ENCODE data around the gene MDC1.
A peak's percentile ranks its signal among the peaks of the same experiment; 100 is the strongest.
"Not testable (repeated sequence)": the region's sequence is repeated elsewhere in the genome, so short reads cannot be mapped to it uniquely, and the experiment has no call there.

MDC1 gene

DNA sequence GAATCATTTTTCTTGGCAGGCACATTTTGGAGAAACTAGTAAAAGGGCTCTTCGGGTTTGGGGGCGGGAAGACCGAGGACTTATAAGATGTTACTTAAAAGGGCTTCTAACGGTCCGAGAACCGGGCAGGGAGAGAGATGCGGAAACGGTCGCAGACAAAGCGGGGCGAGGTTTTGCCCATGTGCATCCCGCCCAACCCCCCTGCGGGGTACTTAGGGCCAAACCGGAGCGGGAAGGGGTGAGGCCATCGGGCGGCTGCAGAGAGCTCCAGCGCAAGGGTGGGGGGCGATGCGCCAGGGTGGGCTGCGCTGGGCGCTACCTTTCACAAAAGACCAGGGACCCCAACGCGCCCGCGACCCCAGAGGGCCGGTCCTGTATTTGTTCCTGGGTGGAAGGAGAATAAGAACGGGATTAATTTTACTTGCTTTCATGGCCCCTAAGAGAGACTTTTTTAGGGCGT, 3.7 kb upstream of the MDC1 start:
- TF ChIP-seq, protein P1, sequence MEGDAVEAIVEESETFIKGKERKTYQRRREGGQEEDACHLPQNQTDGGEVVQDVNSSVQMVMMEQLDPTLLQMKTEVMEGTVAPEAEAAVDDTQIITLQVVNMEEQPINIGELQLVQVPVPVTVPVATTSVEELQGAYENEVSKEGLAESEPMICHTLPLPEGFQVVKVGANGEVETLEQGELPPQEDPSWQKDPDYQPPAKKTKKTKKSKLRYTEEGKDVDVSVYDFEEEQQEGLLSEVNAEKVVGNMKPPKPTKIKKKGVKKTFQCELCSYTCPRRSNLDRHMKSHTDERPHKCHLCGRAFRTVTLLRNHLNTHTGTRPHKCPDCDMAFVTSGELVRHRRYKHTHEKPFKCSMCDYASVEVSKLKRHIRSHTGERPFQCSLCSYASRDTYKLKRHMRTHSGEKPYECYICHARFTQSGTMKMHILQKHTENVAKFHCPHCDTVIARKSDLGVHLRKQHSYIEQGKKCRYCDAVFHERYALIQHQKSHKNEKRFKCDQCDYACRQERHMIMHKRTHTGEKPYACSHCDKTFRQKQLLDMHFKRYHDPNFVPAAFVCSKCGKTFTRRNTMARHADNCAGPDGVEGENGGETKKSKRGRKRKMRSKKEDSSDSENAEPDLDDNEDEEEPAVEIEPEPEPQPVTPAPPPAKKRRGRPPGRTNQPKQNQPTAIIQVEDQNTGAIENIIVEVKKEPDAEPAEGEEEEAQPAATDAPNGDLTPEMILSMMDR (IDR thresholded peaks at IDR 0.05; ENCODE audit: borderline replicate concordance, control extremely low read depth, extremely low read depth, insufficient read depth, missing control alignments) = no peak
- in situ Hi-C loops (cut with MboI; ENCODE audit: low sequenced_read_pairs, unreplicated experiment) = no loop called here
- no peak for DNase-seq (ENCODE audit: low spot score)

DNA sequence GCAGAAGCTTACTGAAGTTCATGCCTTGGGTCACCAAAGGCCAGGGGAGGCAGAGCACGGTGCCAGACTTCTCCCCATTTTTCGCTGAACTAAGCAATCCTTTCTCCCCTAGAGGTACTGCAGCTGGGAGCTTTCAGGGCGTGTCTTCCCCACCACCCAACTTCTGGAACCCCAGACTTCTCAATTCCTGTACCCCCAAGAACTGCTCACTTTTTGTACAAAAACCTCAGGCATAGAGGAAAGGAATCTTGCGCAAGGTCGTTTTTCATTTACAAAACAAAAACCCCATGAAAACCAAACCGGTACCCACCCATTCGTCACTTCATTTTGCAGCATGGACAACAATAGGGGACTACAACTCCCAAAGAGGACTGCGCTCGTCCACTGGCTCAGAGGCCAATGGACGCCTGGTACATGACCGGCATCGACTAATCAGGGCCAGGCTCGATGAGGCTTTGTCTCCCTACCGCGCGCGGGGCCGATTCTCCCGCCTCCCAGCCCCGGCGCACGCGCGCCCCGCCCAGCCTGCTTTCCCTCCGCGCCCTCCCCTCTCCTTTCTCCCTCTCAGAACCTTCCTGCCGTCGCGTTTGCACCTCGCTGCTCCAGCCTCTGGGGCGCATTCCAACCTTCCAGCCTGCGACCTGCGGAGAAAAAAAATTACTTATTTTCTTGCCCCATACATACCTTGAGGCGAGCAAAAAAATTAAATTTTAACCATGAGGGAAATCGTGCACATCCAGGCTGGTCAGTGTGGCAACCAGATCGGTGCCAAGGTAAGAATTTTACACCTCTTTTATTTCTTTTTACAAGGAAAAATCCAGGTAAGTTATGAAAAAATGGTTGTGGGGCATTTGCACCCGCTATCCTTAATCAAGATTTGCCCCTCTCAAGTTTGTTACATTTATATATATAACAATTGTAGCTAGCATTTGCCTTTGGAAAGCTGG, 3.0 kb upstream of the MDC1 start, which contains the start of gene TUBB:
Gene TUBB, plus strand, starts transcription at position 562 of the 947 bp plus-strand sequence. Its CDS starts 155 bp downstream, at position 717.
- DNase-seq (ENCODE audit: low spot score) = peak; percentile 88
- TF ChIP-seq, protein P1 (IDR thresholded peaks at IDR 0.05; ENCODE audit: borderline replicate concordance, control extremely low read depth, extremely low read depth, insufficient read depth, missing control alignments) = no peak
- in situ Hi-C loops (cut with MboI; ENCODE audit: low sequenced_read_pairs, unreplicated experiment) = no loop called here

DNA sequence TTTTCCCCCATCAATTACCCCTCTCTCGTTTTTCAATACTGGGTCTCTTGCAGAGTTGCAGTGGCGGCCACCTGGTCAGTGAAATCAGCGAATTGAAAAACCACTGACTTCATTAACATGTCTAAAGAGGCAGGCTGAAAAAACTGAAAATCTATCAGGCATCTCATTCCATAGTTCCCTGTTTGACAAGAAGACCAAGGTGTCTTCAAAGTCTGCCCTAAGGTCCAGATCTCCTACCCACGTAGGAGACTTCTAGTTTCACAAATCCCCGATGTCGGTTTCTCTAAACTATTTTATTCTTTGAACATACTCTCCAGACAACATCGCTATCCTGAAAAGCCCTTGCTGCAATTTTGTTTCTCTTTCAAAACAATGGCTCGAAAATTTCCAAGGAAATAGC, 2.3 kb upstream of the MDC1 start:
- no peak for DNase-seq (ENCODE audit: low spot score)
- TF ChIP-seq, protein P1 (IDR thresholded peaks at IDR 0.05; ENCODE audit: borderline replicate concordance, control extremely low read depth, extremely low read depth, insufficient read depth, missing control alignments) = no peak
- in situ Hi-C loops (cut with MboI; ENCODE audit: low sequenced_read_pairs, unreplicated experiment) = no loop called here

DNA sequence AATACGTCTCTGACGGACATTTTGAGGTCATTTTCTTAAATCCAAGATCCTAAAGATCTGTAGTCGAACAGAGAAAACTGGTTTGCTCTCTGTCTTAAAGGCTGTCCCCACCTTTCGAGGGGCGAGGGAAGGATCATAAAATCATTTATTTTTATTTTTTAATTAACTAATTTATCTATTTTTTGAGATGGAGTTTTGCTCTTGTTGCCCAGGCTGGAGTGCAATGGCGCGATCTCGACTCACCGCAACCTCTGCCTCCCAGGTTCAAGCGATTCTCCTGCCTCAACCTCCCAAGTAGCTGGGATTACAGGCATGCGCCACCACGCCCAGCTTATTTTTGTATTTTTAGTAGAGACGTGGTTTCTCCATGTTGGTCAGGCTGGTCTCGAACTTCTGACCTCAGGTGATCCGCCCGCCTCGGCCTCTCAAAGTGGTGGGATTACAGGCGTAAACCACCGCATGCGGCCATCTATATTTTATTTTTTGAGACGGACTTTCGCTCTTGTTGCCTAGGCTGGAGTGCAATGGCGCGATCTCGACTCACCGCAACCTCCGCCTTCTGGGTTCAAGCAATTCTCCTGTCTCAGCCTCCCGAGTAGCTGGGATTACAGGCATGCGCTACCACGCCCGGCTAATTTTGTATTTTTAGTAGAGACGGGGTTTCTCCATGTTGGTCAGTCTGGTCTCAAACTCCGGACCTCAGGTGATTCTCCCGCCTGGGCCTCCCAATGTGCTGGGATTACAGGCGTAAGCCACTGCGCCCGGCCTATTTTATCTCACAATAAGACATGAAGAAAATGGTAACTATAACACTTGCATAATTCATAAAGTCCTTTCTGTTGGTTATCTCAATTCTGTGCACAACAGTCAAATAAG, 1.0 kb upstream of the MDC1 start:
- in situ Hi-C loops (cut with MboI; ENCODE audit: low sequenced_read_pairs, unreplicated experiment); DNase-seq (ENCODE audit: low spot score): not testable (repeated sequence)

DNA sequence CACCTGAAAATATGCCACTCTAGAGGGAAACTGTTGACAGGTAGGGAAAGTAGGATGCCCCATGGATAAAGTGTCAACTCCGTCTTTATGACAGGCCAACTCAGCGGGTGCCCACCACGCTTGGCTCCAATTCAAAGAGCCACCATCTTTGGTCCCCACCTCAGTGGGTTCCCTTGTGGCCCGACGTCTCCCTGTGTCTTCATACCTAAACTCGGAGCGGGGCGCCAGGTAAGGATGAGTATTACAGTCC, 277 bp downstream of the MDC1 start:
- in situ Hi-C loops (cut with MboI; ENCODE audit: low sequenced_read_pairs, unreplicated experiment) = no loop called here
- TF ChIP-seq, protein P1 (IDR thresholded peaks at IDR 0.05; ENCODE audit: borderline replicate concordance, control extremely low read depth, extremely low read depth, insufficient read depth, missing control alignments) = no peak
- DNase-seq (ENCODE audit: low spot score) = no peak

DNA sequence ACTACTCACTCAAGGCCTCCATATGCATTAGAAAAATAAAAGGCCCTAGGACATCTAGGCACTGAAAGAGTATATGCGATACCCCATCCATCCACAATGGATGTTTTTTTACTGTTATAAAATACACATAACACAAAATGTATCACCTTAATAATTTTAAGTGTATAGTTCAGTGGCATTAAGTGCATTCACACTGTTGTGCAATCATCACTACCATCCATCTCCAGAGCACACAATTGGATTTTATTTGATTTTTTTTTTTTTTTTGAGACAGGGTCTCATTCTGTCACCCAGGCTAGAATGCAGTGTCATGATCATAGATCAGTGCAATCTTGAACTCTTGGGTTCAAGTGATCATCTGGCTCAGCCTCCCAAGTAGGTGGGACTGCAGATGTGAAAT, 2.8 kb downstream of the MDC1 start:
- no peak for DNase-seq (ENCODE audit: low spot score)
- in situ Hi-C loops (cut with MboI; ENCODE audit: low sequenced_read_pairs, unreplicated experiment) = no loop called here
- TF ChIP-seq, protein P1 (IDR thresholded peaks at IDR 0.05; ENCODE audit: borderline replicate concordance, control extremely low read depth, extremely low read depth, insufficient read depth, missing control alignments) = no peak

Measured in GM13976 (cell line).